Measurements from ENCODE around the gene NRG3. TPM values are rescaled to one million over a fixed set of nuclear protein-coding genes. Genes with fewer than 3 reads are reported as not detected.
A peak's percentile ranks its signal among the peaks of the same experiment; 100 is the strongest.

Gene NRG3
- polyA plus RNA-seq (ENCODE audit: insufficient read depth in 1 of 5, insufficient read length in 5 of 5, low replicate concordance in 1 of 5), result 1 to 10 TPM in 3 of 5 donors, under 1 TPM in 2; 0.91 to 1.5 (median 1.2) TPM
- long read RNA-seq, donor 1, result 0 reads
- long read RNA-seq, donor 2, result 0 reads
- long read RNA-seq, donor 3, result 0 reads
- long read RNA-seq, donor 4, result 0 reads
- long read RNA-seq, donor 5, result 0 reads
- long read RNA-seq, donor 6, result 0 reads
- long read RNA-seq, donor 7, result 0 reads
- long read RNA-seq, donor 8, result 0 reads

- no peak for DNase-seq
These were observed at the start of gene NRG3 for GRCh38 chr10:81874875-81875466. Gene NRG3 (plus strand): TSS chr10:81875194.

- no peak for DNase-seq
These were observed 46.7 kb upstream of the NRG3 start for GRCh38 chr10:81828251-81828650.

GRCh38 chr10:81831060-81831459 is 43.9 kb upstream of the NRG3 start:
- no peak for DNase-seq

- DNase-seq, result no peak
These were observed 36.0 kb upstream of the NRG3 start for GRCh38 chr10:81838950-81839349.

- no peak for DNase-seq
These were observed 32.0 kb upstream of the NRG3 start for GRCh38 chr10:81843042-81843441.

GRCh38 chr10:81847675-81848074 is 27.3 kb upstream of the NRG3 start:
- DNase-seq, result no peak

- DNase-seq, result no peak
These were observed 26.5 kb upstream of the NRG3 start for GRCh38 chr10:81848514-81848913.

- no peak for DNase-seq
These were observed 26.1 kb upstream of the NRG3 start for GRCh38 chr10:81848931-81849330.

GRCh38 chr10:81862596-81862995 is 12.4 kb upstream of the NRG3 start:
- DNase-seq, result no peak

GRCh38 chr10:81863771-81864170 is 11.2 kb upstream of the NRG3 start:
- DNase-seq, result no peak

GRCh38 chr10:81865581-81865980 is 9.4 kb upstream of the NRG3 start:
- DNase-seq, result no peak

GRCh38 chr10:81866753-81867152 is 8.2 kb upstream of the NRG3 start:
- DNase-seq, result no peak

GRCh38 chr10:81870472-81870871 is 4.5 kb upstream of the NRG3 start:
- no peak for DNase-seq

GRCh38 chr10:81871558-81871957 is 3.4 kb upstream of the NRG3 start:
- no peak for DNase-seq

GRCh38 chr10:81872206-81872862 is 2.7 kb upstream of the NRG3 start:
- no peak for DNase-seq

- no peak for DNase-seq
These were observed 1.6 kb upstream of the NRG3 start for GRCh38 chr10:81873231-81873931.

- peak; percentile 53 to 57 for DNase-seq
These were observed 820 bp upstream of the NRG3 start for GRCh38 chr10:81873932-81874816.

- no peak for DNase-seq
These were observed 666 bp downstream of the NRG3 start for GRCh38 chr10:81875467-81876252.

GRCh38 chr10:81876253-81877077 is 1.5 kb downstream of the NRG3 start:
- no peak for DNase-seq

- no peak for DNase-seq
These were observed 2.6 kb downstream of the NRG3 start for GRCh38 chr10:81877596-81877995.

All from right lung (tissue), 10 donors.